ENCODE data around the gene SFXN1. TPM values are rescaled to one million over a fixed set of nuclear protein-coding genes. Genes with fewer than 3 reads are reported as not detected.

The SFXN1 gene
- total and polyA plus RNA-seq, 2 donors (not counting 3 experiments of a cell fraction or from before 2014, with no cell fraction given) = 61.7 to 69.3 TPM

DNA sequence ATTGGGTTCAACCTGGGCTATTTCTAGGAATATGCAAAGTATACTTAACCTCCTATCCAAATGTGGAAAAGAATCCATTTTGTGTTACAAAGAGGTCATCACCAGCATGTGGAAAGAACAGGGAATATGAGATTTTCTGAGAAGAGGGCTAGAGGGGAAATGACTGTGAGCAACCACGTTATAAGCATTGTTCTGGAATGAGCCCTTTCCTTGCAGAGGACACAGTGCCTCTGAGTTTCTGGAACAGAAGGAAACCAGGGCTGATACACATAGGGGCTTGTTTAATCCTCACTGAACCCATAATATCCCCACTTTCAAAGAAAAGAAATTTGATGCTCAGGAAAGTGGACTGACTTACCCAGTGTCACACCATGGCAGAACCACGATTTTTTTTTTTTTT is 53.0 kb downstream of the SFXN1 start:
- Histone ChIP-seq H3K4me1 (ENCODE audit: control insufficient read depth, extremely low read depth, insufficient read depth, low read length) (no peaks in the 10 kb centered on the region), H3K9me3 (replicated peaks; ENCODE audit: control insufficient read depth, insufficient read depth, low read length) (no peaks in the 10 kb centered on the region), H3K36me3 (ENCODE audit: control insufficient read depth in 2 of 2, extremely low read depth in 1 of 2, insufficient read depth in 2 of 2, low read length in 2 of 2) (peaks cover 0 to 4% of the 10 kb centered on the region in 2 experiments), H3K79me2 (ENCODE audit: control insufficient read depth, insufficient read depth, low read length) (no peaks in the 10 kb centered on the region), H3K27ac (ENCODE audit: insufficient read depth, low read depth, low read length) (no peak overlapping the region), H3K4me3 (replicated peaks in 1 of 3; ENCODE audit: insufficient read depth in 1 of 3, low read depth in 1 of 3, low read length in 3 of 3) (no peak overlapping the region), H3K9ac (replicated peaks; ENCODE audit: extremely low read depth, insufficient read depth, low read length) (no peak overlapping the region), H3K27me3 (ENCODE audit: control insufficient read depth in 2 of 2, insufficient read depth in 2 of 2, low read length in 2 of 2) (no peaks in the 10 kb centered on the region), H3K9me1 (replicated peaks; ENCODE audit: control insufficient read depth, extremely low read depth, insufficient read depth, low read length) (no peaks in the 10 kb centered on the region), H3K4me2 (ENCODE audit: insufficient read depth, low read length) (no peak overlapping the region), H2AFZ (ENCODE audit: low read depth, low read length) (no peak overlapping the region), H4K20me1 (replicated peaks; ENCODE audit: control insufficient read depth, extremely low read depth, insufficient read depth, low read length) (no peaks in the 10 kb centered on the region)
- ChIA-PET CTCF (no interaction called here), POLR2A (no interaction called here)
- dilution Hi-C loops (cut with MboI; ENCODE audit: extremely low pct_ligation_motif_present, low sequenced_read_pairs) (no loop called here), intact Hi-C loops (cut with micrococcal nuclease) (loop anchor here (10.0 kb wide), 1 partner anchor 343 kb away; the partner anchor contains the start of gene CPLX2)
- BruUV-seq (replicated peaks) = no TSS peak
- TF ChIP-seq, protein P1, sequence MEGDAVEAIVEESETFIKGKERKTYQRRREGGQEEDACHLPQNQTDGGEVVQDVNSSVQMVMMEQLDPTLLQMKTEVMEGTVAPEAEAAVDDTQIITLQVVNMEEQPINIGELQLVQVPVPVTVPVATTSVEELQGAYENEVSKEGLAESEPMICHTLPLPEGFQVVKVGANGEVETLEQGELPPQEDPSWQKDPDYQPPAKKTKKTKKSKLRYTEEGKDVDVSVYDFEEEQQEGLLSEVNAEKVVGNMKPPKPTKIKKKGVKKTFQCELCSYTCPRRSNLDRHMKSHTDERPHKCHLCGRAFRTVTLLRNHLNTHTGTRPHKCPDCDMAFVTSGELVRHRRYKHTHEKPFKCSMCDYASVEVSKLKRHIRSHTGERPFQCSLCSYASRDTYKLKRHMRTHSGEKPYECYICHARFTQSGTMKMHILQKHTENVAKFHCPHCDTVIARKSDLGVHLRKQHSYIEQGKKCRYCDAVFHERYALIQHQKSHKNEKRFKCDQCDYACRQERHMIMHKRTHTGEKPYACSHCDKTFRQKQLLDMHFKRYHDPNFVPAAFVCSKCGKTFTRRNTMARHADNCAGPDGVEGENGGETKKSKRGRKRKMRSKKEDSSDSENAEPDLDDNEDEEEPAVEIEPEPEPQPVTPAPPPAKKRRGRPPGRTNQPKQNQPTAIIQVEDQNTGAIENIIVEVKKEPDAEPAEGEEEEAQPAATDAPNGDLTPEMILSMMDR (IDR thresholded peaks at IDR 0.05; ENCODE audit: extremely low read depth in 1 of 2, insufficient read depth in 1 of 2, low read depth in 1 of 2, low read length in 2 of 2) = no peak
- TF ChIP-seq JUN (IDR thresholded peaks at IDR 0.05; ENCODE audit: borderline replicate concordance, insufficient read depth, insufficient read length, low read depth) = no peak
- no peak for TF ChIP-seq MYC (IDR thresholded peaks at IDR 0.05; ENCODE audit: low read depth, low read length)
- TF ChIP-seq, protein P2, sequence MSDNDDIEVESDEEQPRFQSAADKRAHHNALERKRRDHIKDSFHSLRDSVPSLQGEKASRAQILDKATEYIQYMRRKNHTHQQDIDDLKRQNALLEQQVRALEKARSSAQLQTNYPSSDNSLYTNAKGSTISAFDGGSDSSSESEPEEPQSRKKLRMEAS (IDR thresholded peaks at IDR 0.05; ENCODE audit: insufficient read depth, insufficient read length) = no peak
- TF ChIP-seq GATA2 (IDR thresholded peaks at IDR 0.05; ENCODE audit: insufficient read depth, insufficient read length, low read depth, low read length) = no peak
- no peak for TF ChIP-seq EZH2 (IDR thresholded peaks at IDR 0.05; ENCODE audit: borderline replicate concordance, low read depth, low read length, severe bottlenecking)
- no peak for TF ChIP-seq POLR2A (IDR thresholded peaks at IDR 0.05; ENCODE audit: low read depth, low read length)
- FAIRE-seq (no peak), DNase-seq (ENCODE audit: low read depth, low spot score) (no peak)
